T-helper 1 cell treated with Interleukin-12 subunit alpha and Interleukin-12 subunit beta and Interleukin-4 antibody, amounts not matched to agents 30 μg/mL and 1 μg/mL, for 36 hours (primary cell): ENCODE data around the gene ARID4B.
A peak's percentile ranks its signal among the peaks of the same experiment; 100 is the strongest.

Experiments used
- H3K27ac Mint-ChIP-seq: one replicate; pipeline ENCODE4 v1.8.0; 2021; ENCODE audit warnings: mild to moderate bottlenecking, mixed read lengths
- H3K27me3 Mint-ChIP-seq: one replicate; pipeline ENCODE4 v1.8.0; 2021; ENCODE audit warnings: low read depth, mixed read lengths
- H3K36me3 Mint-ChIP-seq: one replicate; pipeline ENCODE4 v1.8.0; 2021; ENCODE audit warnings: low read depth, mixed read lengths
- H3K4me1 Mint-ChIP-seq: one replicate; pipeline ENCODE4 v1.8.0; 2021; ENCODE audit warnings: low read depth, mixed read lengths
- H3K4me3 Mint-ChIP-seq: one replicate; pipeline ENCODE4 v1.8.0; 2021; ENCODE audit warnings: mild to moderate bottlenecking, moderate library complexity, mixed read lengths
- H3K9me3 Mint-ChIP-seq: one replicate; pipeline ENCODE4 v1.8.0; 2021; ENCODE audit warnings: mixed read lengths

Gene ARID4B

DNA sequence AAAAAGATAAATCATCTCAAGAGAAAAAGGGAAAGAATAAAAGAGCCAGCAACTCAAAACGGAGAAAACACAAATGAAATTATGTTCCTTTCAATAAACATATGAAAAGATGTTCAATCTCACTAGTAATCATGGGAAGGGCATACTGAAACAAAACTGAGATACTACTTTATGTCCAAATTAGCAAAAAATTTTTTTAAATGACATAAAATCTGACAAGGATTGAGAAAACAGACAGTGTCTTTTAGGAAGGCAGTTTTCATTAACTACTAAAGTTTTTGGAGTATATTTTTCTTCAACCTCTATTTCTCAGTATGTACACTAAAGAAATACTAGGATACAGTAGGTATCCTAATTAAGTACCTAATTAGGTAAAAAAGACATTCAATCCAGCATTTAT is 73.3 kb downstream of the ARID4B start:
- Mint-ChIP-seq H3K36me3 (peaks cover 12% of the 10 kb centered on the region), H3K27me3 (no peaks in the 10 kb centered on the region), H3K4me1 (peaks cover 32% of the 10 kb centered on the region), H3K4me3 (no peak overlapping the region), H3K27ac (no peak overlapping the region), H3K9me3 (no peaks in the 10 kb centered on the region)

DNA sequence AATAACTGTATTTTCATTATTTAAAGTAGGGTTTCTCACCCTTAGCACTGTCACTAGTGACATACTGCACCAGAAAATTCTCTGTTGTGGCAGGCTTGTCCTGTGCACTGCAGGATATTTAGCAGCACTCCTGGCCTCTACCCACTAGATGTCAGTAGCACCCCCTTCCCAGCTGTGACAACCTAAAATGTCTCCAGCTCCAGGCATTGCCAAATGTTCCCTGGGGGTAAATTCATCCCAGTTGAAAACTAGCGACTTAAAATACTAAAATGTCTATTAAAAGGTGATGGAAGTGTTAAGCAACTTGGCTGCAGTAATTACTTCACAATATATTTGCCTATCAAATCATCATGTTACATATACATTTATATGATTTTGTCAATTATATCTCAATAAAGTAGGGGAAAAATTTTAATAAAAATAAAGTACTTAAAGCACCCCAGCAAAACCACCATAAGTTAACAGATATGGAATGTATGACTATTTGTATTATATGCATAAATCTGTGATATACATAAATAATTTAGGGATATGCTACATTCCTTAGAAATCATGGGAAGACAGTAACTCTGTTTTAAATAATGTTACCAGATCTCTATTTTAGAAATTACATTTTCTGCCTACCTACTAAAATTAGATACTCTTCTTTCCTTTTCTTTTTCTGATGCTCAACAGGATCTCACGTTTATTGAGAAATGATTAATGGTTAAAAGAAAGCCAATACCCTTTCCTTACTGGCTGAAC is 74.6 kb downstream of the ARID4B start:
- Mint-ChIP-seq H3K4me1 (peaks cover 20% of the 10 kb centered on the region), H3K27ac (no peak overlapping the region), H3K36me3 (peaks cover 9% of the 10 kb centered on the region)

DNA sequence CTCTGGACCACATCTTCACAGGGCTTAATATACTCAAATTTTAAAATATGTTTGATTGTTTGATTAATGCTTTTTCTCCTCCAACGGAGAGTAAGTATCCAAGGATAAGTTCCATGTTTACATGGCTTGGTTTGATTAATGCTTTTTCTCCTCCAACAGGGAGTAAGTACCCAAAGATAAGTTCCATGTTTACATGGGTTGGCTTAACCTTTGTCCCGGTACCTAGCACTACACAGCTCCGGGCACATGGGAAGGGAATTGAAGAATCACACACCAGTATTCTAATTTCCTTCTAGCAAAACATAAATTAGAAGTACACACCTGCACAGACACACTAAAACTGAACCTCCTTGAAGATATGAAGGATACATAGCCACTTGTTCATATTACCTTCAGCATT is 77.5 kb downstream of the ARID4B start:
- Mint-ChIP-seq H3K36me3 (peaks cover 15% of the 10 kb centered on the region), H3K4me3 (no peak overlapping the region), H3K9me3 (no peaks in the 10 kb centered on the region), H3K27me3 (no peaks in the 10 kb centered on the region), H3K4me1 (peaks cover 22% of the 10 kb centered on the region), H3K27ac (no peak overlapping the region)

More for the DNA sequence above, 74.6 kb downstream of the ARID4B start:
- Mint-ChIP-seq H3K9me3 (no peaks in the 10 kb centered on the region), H3K27me3 (no peaks in the 10 kb centered on the region), H3K4me3 (no peak overlapping the region)

DNA sequence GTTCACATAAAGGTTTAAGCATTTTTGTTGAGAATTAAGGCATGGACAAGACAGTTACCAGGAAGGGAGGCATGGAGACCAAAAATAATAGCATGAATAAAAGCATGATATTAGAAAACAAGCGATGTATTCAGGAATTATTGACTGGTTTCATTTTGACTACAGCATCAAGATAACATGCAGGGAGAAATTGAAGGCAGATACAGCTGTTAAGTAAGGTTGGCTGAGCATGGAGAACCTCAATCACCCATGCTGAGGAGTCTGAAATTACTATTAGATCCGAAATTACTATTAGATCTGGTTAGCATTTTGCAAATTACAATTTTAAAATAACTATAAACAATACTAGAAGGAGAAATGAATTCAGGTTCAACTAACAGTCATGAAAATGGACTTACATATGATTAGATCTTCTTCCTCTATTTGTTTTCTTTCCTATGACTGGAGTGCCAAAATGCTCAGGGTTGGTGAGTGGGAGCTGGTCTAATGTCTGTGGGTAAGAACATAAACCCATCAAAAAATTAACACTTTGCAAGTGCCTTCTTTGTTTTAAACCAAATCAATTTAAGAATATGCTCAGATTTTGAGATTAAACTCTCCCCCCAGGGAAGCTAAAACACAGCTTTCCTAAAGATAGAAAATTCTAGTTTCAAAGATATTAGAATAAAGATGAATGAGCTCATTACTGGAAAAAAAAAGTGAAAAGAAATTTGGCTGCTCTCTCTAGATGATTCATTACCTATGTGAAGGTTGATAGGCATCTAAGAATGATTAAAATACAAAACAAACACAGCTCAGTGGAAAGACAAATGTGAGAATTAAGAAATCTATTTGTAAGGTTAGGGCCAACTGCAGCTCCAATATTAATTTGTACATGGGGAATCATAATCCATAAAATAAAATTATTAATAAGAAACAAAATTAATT is 81.7 kb downstream of the ARID4B start:
- peaks cover 31% of the 10 kb centered on the region for H3K4me1 Mint-ChIP-seq
- no peaks in the 10 kb centered on the region for H3K27me3 Mint-ChIP-seq

DNA sequence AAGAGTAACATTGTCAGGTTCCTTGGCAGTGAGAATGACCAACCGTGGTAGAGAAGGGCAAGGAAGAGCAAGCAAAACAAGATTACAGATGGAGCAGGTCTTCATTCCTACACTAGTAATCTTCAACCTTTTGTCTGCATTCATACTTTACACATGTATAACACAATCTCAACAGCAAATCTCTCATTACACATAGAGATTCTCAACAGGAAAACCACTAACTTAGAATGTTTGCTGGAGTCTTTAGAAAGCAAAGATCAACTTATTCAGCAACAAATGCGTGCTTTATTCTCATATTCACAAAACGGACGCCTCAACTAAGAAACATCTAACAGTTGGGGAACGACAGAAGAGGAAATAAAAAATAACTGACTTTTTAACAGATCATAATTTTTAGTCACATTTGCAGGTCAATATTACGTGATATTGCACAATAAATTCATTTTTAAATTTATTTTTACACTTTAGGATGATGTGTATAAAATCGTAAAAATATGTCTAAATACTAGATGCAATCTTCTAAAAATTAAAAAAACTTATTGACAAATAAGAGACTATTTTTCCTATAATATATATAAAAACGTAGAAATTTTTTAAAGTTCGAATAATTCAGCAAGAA is 82.9 kb downstream of the ARID4B start:
- peaks cover 39% of the 10 kb centered on the region for H3K4me1 Mint-ChIP-seq
- H3K27ac Mint-ChIP-seq: peak overlapping the region; percentile 23
- no peaks in the 10 kb centered on the region for H3K27me3 Mint-ChIP-seq
- peaks cover 18% of the 10 kb centered on the region for H3K36me3 Mint-ChIP-seq
- H3K9me3 Mint-ChIP-seq: no peaks in the 10 kb centered on the region
- H3K4me3 Mint-ChIP-seq: peak overlapping the region; percentile 25

More for the DNA sequence above, 81.7 kb downstream of the ARID4B start:
- peaks cover 20% of the 10 kb centered on the region for H3K36me3 Mint-ChIP-seq
- H3K9me3 Mint-ChIP-seq: no peaks in the 10 kb centered on the region
- peak overlapping the region; percentile 43 for H3K27ac Mint-ChIP-seq
- no peak overlapping the region for H3K4me3 Mint-ChIP-seq

DNA sequence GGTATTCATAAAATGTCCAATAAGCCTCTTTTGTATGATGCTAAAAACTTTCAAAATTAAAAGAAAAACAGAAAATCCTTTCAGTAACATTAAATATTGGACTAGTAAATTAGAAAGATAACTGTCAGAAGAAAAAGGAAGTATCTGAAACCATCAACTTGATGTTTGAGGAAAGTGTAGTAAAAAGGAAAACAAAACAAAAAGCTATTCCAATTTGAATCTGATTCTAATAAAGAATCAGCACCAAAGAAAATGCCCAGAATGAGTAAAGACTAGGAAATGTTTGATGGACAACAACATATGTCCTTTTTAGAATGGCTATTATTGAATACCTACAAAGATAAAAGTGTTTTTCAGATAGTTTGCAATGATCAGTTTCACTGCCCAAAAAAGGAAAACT is 87.0 kb downstream of the ARID4B start:
- Mint-ChIP-seq H3K9me3 (no peaks in the 10 kb centered on the region), H3K4me1 (peaks cover 38% of the 10 kb centered on the region), H3K27ac (peak overlapping the region; percentile 31), H3K4me3 (no peak overlapping the region), H3K36me3 (peaks cover 27% of the 10 kb centered on the region), H3K27me3 (no peaks in the 10 kb centered on the region)

DNA sequence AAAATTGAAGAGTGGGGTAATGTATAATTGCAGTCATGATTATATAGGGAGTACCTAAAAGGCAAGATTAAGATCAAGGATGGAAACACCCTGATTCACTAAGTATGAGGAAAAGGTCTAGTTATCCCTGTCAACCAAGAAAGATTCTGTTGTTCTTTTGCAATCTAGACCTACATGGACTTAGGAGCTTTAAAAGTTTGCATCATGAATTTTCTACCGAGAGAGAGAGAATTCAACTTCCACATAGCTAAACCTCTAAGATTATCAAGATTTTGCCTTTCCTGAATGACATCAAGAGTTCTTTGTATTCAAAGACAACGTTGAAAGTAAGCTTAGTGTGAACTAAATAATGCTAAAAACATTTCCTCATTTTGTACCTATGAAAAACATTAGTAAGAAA is 88.1 kb downstream of the ARID4B start:
- Mint-ChIP-seq H3K27me3 (no peaks in the 10 kb centered on the region), H3K36me3 (peaks cover 26% of the 10 kb centered on the region), H3K27ac (peak overlapping the region; percentile 58)

DNA sequence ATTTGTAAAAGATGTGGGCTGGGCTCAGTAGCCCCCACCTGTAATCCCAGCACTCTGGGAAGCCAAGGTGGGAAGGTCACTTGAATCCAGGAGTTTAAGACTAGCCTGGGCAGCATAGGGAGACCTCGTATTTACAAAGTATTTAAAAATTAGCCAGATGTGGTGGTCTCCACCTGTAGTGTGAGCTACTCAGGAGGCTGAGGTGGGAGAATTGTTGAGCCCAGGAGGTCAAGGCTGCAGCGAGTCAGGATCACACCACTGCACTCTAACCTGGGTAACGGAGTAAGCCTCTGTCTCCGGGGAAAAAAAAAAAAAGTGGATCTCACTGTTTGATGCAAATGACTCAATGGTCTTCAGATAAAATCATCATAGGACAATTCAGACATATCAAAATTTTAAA is 89.4 kb downstream of the ARID4B start:
- H3K9me3 Mint-ChIP-seq: no peaks in the 10 kb centered on the region
- H3K27ac Mint-ChIP-seq: no peak overlapping the region
- H3K4me3 Mint-ChIP-seq: no peak overlapping the region
- H3K27me3 Mint-ChIP-seq: no peaks in the 10 kb centered on the region
- peaks cover 21% of the 10 kb centered on the region for H3K36me3 Mint-ChIP-seq
- peaks cover 23% of the 10 kb centered on the region for H3K4me1 Mint-ChIP-seq

More for the DNA sequence above, 88.1 kb downstream of the ARID4B start:
- peaks cover 30% of the 10 kb centered on the region for H3K4me1 Mint-ChIP-seq
- H3K4me3 Mint-ChIP-seq: no peak overlapping the region
- H3K9me3 Mint-ChIP-seq: no peaks in the 10 kb centered on the region

DNA sequence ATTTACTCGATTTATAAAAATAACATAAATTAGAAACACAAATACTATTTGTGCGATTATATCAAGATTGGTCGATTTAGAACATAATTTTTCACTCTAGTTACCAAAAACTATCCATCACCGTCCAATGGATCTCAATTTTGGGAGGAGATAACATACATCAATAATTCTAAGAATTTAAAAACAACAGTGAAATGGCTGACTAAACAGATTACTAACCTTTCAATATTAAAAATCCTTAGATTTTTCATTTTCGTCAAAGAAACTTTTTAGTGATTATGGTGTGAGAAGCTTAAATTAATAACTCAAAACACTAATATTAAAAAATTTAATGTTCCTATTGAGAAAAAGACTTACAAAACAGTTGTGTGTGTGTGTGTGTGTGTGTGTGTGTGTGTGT is 91.9 kb downstream of the ARID4B start:
- H3K4me1 Mint-ChIP-seq: peaks cover 16% of the 10 kb centered on the region
- H3K27me3 Mint-ChIP-seq: no peaks in the 10 kb centered on the region
- no peak overlapping the region for H3K27ac Mint-ChIP-seq
- peaks cover 22% of the 10 kb centered on the region for H3K36me3 Mint-ChIP-seq
- H3K9me3 Mint-ChIP-seq: no peaks in the 10 kb centered on the region
- no peak overlapping the region for H3K4me3 Mint-ChIP-seq

DNA sequence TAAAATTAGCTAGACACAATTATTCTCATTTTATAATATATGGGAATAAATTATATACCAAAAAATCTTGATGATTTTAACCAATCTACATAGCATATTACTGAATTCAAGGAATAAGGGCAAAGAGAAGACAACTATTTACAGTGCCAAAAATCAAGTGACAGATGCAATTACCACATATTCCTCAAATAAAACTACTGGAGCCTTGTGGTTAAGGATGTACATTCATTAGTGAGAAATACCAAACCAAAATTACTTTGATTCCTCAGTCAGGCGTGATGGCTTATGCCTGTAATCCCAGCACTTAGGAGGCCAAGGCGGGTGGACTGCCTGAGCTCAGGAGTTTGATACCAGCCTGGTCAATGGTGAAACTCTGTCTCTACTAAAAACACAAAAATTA is 98.1 kb downstream of the ARID4B start:
- Mint-ChIP-seq H3K27me3 (no peaks in the 10 kb centered on the region), H3K27ac (no peak overlapping the region), H3K36me3 (peaks cover 20% of the 10 kb centered on the region), H3K4me3 (no peak overlapping the region), H3K9me3 (no peaks in the 10 kb centered on the region), H3K4me1 (peaks cover 4% of the 10 kb centered on the region)

DNA sequence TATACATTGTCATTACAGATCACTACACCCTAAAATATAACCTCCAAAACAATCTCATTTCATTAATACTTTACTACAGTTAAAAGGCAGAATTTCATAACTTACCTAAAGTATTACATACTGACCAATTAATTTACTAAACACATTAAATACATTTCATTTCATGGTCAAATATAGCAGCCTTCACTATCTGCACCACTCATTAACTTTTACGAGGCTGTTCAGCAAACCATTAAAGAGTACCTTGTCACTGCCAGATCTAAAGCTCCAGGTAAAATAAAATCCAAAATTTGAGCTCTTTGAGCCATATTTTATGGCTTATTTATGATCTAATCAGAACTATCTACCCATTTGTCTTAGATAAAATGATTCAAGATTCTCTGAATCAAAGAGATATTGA is 100.6 kb downstream of the ARID4B start:
- Mint-ChIP-seq H3K36me3 (peaks cover 17% of the 10 kb centered on the region), H3K27ac (no peak overlapping the region), H3K4me3 (no peak overlapping the region), H3K27me3 (no peaks in the 10 kb centered on the region), H3K9me3 (no peaks in the 10 kb centered on the region), H3K4me1 (peaks cover 4% of the 10 kb centered on the region)

DNA sequence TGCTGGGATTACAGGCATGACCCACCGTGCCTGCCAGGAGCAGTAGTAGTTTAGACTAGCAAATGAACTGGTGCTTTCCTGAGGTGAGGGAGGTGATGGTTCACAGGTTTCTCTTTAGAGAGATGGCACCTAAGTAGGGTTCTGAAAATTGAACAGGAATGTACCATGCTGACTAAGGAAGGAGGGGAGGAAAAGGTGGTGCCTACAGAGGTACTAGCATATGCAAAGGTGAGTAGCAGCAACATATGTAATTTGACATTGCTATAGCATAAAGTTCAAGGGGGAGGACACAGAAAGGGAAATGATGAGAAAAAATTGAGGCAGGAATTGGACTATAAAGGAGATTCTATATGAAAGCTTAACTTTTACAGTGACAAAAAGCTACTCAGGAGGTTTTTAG is 101.0 kb downstream of the ARID4B start:
- peak overlapping the region; percentile 0 for H3K27ac Mint-ChIP-seq
- no peak overlapping the region for H3K4me3 Mint-ChIP-seq
- peaks cover 4% of the 10 kb centered on the region for H3K4me1 Mint-ChIP-seq
- peaks cover 17% of the 10 kb centered on the region for H3K36me3 Mint-ChIP-seq
- H3K27me3 Mint-ChIP-seq: no peaks in the 10 kb centered on the region
- no peaks in the 10 kb centered on the region for H3K9me3 Mint-ChIP-seq

DNA sequence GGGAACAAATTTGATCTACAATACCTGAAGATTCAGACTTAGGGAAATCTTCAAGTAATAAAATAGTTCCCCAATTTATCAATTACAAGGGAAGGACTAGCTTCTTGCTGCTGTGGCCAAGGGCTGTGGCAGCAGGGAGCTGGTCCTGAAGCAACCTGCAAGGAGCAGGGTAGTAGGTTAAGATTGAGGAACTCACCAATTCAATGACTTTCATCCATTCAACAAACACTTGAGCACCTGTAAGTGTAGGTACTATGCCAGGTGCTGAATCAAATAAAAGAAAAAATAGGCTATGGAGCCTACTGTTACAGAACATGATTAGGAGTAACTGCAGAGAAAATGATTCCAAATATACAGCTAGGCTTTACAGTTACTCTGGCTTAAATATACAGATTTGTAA is 102.7 kb downstream of the ARID4B start:
- H3K4me3 Mint-ChIP-seq: no peak overlapping the region
- no peak overlapping the region for H3K27ac Mint-ChIP-seq
- peaks cover 4% of the 10 kb centered on the region for H3K4me1 Mint-ChIP-seq
- H3K36me3 Mint-ChIP-seq: peaks cover 19% of the 10 kb centered on the region
- no peaks in the 10 kb centered on the region for H3K9me3 Mint-ChIP-seq
- H3K27me3 Mint-ChIP-seq: no peaks in the 10 kb centered on the region

DNA sequence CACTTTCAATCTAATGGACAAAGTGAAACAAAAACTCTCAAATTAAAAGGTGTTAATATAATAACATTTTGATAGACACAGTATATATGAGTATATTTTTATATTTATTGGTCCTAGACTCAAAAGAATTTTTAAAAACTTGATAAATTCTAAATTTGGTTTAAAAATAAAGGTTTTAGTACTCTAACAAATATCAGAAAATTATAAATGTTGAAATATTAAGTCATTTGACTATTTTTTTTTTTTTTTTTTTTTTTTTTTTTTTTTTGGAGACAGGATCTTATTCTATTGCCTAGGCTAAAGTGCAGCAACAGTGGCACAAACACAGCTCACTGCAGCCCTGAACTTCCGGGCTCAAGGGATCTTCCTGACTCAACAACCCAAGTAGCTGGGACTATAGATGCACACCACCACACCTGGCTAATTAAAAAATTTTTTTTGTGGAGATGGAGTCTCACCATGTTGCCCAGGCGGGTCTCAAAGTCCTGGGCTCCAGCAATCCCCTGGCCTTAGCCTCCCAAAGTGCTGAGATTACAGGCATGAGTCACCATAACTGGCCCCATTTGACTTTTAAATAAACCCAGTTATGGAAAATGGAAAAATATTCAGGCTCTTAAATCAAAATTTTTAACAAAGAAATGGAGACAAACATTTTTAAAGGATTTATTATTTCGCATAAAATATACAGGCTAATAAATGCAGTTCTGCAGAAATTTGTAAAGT is 106.2 kb downstream of the ARID4B start:
- Mint-ChIP-seq H3K27ac (no peak overlapping the region), H3K27me3 (no peaks in the 10 kb centered on the region)

More for the DNA sequence above, 106.2 kb downstream of the ARID4B start:
- Mint-ChIP-seq H3K4me3 (no peak overlapping the region), H3K36me3 (peaks cover 16% of the 10 kb centered on the region), H3K9me3 (no peaks in the 10 kb centered on the region), H3K4me1 (no peaks in the 10 kb centered on the region)
